Trophoblast cell (in vitro differentiated cells and primary cell): ENCODE data around the gene MED23.

ENCODE experiments used
- DNase-seq, 2 donors: peaks; one replicate each; pipeline ENCODE4 v3.0.0-alpha.2; 2016
- H2AFZ ChIP-seq: 2 replicates; pipeline ENCODE4 v1.6.1; 2013; ENCODE audit warnings: low read length, moderate library complexity, mild to moderate bottlenecking; ENCODE audit not compliant: insufficient read depth, poor library complexity
- H2AK5ac ChIP-seq: 2 replicates; pipeline ENCODE4 v1.6.1; 2013; ENCODE audit warnings: mild to moderate bottlenecking, low read length
- H2BK120ac ChIP-seq: 2 replicates; pipeline ENCODE4 v1.6.1; 2013; ENCODE audit warnings: low read length, mild to moderate bottlenecking, moderate library complexity; ENCODE audit not compliant: insufficient read depth, poor library complexity
- H2BK12ac ChIP-seq: 2 replicates; pipeline ENCODE4 v1.6.1; 2013; ENCODE audit warnings: mild to moderate bottlenecking, low read length, moderate library complexity
- H2BK5ac ChIP-seq: 2 replicates; pipeline ENCODE4 v1.6.1; 2013; ENCODE audit warnings: low read length, low read depth, moderate library complexity, mild to moderate bottlenecking; ENCODE audit not compliant: poor library complexity
- H3K14ac ChIP-seq: 2 replicates; pipeline ENCODE4 v1.6.1; 2013; ENCODE audit warnings: mild to moderate bottlenecking, low read length
- H3K18ac ChIP-seq: 2 replicates; pipeline ENCODE4 v1.6.1; 2013; ENCODE audit warnings: mild to moderate bottlenecking, low read length
- H3K23ac ChIP-seq: 2 replicates; pipeline ENCODE4 v1.6.1; 2013; ENCODE audit warnings: low read length
- H3K27ac ChIP-seq: 2 replicates; pipeline ENCODE4 v1.5.1; 2013; ENCODE audit warnings: low read depth, mild to moderate bottlenecking, inconsistent platforms, low read length, moderate library complexity
- H3K27me3 ChIP-seq: 2 replicates; pipeline ENCODE4 v1.6.1; 2013; ENCODE audit warnings: inconsistent platforms, mild to moderate bottlenecking, low read length, moderate library complexity; ENCODE audit not compliant: insufficient read depth
- H3K36me3 ChIP-seq, 2 experiments: 1 replicate in 1 of 2; 2 replicates in 1 of 2; pipeline ENCODE4 v1.6.1; 2013; ENCODE audit warnings: low read length in 2 of 2, mild to moderate bottlenecking in 2 of 2, moderate library complexity in 1 of 2; ENCODE audit not compliant: insufficient read depth in 2 of 2, control insufficient read depth in 1 of 2
- H3K4ac ChIP-seq: 2 replicates; pipeline ENCODE4 v1.6.1; 2013; ENCODE audit warnings: low read depth, mild to moderate bottlenecking, low read length, moderate library complexity
- H3K4me1 ChIP-seq, 2 experiments: 1 replicate in 1 of 2; 2 replicates in 1 of 2; pipeline ENCODE4 v1.6.1; 2013; ENCODE audit warnings: low read length in 2 of 2, mild to moderate bottlenecking in 2 of 2, moderate library complexity in 1 of 2; ENCODE audit not compliant: insufficient read depth in 2 of 2, control insufficient read depth in 1 of 2
- H3K4me2 ChIP-seq: 2 replicates; pipeline ENCODE4 v1.6.1; 2013; ENCODE audit warnings: inconsistent platforms, mild to moderate bottlenecking, low read length, moderate library complexity
- H3K4me3 ChIP-seq: 2 replicates; pipeline ENCODE4 v1.5.1; 2013; ENCODE audit warnings: mild to moderate bottlenecking, low read depth, low read length, inconsistent platforms
- H3K79me1 ChIP-seq: one replicate; pipeline ENCODE4 v1.6.1; 2013; ENCODE audit warnings: low read length
- H3K79me2 ChIP-seq: 2 replicates; pipeline ENCODE4 v1.6.1; 2013; ENCODE audit warnings: low read length, mild to moderate bottlenecking; ENCODE audit not compliant: control insufficient read depth, insufficient read depth, poor library complexity
- H3K9ac ChIP-seq: 2 replicates; pipeline ENCODE4 v1.6.1; 2013; ENCODE audit warnings: mild to moderate bottlenecking, low read length
- H3K9me3 ChIP-seq: 2 replicates; pipeline ENCODE4 v1.6.1; 2013; ENCODE audit warnings: low read depth, mild to moderate bottlenecking, control low read depth, inconsistent platforms, low read length; ENCODE audit not compliant: insufficient read depth
- H4K12ac ChIP-seq: 2 replicates; pipeline ENCODE4 v1.6.1; 2013; ENCODE audit warnings: low read depth, mild to moderate bottlenecking, low read length, moderate library complexity
- H4K8ac ChIP-seq: 2 replicates; pipeline ENCODE4 v1.6.1; 2013; ENCODE audit warnings: low read depth, mild to moderate bottlenecking, low read length, moderate library complexity
- H4K91ac ChIP-seq: one replicate; pipeline ENCODE4 v1.6.1; 2013; ENCODE audit warnings: low read depth, mild to moderate bottlenecking, low read length, moderate library complexity
- WGBS: extraction: QIAGEN DNeasy Blood & Tissue Kit; methylation state at CpG from one replicate; pipeline ENCODE4 v1.1.7; 2013; ENCODE audit warnings: missing lambda C conversion rate; ENCODE audit not compliant: insufficient read length, insufficient coverage; ENCODE audit errors: extremely low coverage; 5-methylcytosine and 5-hydroxymethylcytosine counted together

MED23 gene

DNA sequence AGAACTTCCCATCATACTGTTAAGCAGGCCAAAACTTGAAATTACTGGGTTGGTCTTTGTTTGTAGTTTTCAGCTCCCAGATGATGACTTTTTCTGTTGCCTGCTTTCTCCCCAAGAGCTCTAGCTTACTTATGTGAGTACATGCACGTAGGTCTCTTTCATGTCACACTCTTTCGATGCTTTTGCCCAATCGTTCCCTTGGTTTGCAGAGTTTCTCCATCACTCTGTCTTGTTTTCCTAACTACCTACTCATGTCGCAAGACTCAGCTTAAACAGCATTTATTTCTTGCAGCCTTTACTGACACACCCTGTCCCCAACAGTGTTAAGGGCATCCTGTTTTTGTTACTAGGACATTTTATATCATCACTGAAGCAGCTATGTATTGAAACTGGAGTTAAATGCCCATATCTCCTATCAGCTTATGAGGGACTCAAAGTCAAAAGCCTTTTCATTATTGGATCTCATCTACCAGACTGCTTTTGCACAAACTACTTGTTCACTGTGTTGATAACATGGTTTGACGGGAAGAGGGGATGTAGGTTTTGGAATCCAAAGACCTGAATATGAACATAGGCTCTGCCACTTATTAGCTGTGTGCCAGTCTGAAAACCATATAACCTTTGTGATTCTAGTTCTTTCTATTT lies 52.1 kb downstream of the MED23 start:
- Histone ChIP-seq H3K79me1 (no peaks in the 10 kb centered on the region), H3K14ac (no peak overlapping the region), H4K91ac (no peak overlapping the region), H3K4me2 (no peak overlapping the region), H3K79me2 (no peaks in the 10 kb centered on the region), H3K36me3 (peaks cover 0 to 2% of the 10 kb centered on the region in 2 experiments), H2AK5ac (no peak overlapping the region), H2BK120ac (no peak overlapping the region), H2AFZ (no peak overlapping the region), H4K12ac (no peak overlapping the region), H3K18ac (no peak overlapping the region), H3K27ac (no peak overlapping the region), H3K9me3 (no peaks in the 10 kb centered on the region), H2BK5ac (no peak overlapping the region), H3K4me3 (no peak overlapping the region), H3K23ac (no peak overlapping the region), H2BK12ac (no peak overlapping the region), H3K4me1 (no peaks in the 10 kb centered on the region), H4K8ac (no peak overlapping the region), H3K4ac (no peak overlapping the region), H3K9ac (no peak overlapping the region), H3K27me3 (no peaks in the 10 kb centered on the region)
- DNase-seq, result no peak
- WGBS, result no CpG with 5 or more reads among the region's 5 CpGs

- Histone ChIP-seq H2BK120ac (no peak overlapping the region), H3K4ac (no peak overlapping the region), H3K14ac (no peak overlapping the region), H2AK5ac (no peak overlapping the region), H3K23ac (no peak overlapping the region), H3K27ac (no peak overlapping the region), H4K8ac (no peak overlapping the region), H3K4me1 (no peaks in the 10 kb centered on the region), H3K79me1 (no peaks in the 10 kb centered on the region), H3K36me3 (peaks cover 0 to 2% of the 10 kb centered on the region in 2 experiments), H4K91ac (no peak overlapping the region), H2AFZ (no peak overlapping the region), H2BK12ac (no peak overlapping the region), H3K18ac (no peak overlapping the region), H4K12ac (no peak overlapping the region), H3K79me2 (no peaks in the 10 kb centered on the region), H3K4me3 (no peak overlapping the region), H3K9me3 (no peaks in the 10 kb centered on the region), H3K27me3 (no peaks in the 10 kb centered on the region), H2BK5ac (no peak overlapping the region), H3K4me2 (no peak overlapping the region), H3K9ac (no peak overlapping the region)
- DNase-seq, result no peak
- WGBS, result no CpG with 5 or more reads among the region's 4 CpGs
Observed at GRCh38 chr6:131574686-131575085, 53.4 kb downstream of the MED23 start.

DNA sequence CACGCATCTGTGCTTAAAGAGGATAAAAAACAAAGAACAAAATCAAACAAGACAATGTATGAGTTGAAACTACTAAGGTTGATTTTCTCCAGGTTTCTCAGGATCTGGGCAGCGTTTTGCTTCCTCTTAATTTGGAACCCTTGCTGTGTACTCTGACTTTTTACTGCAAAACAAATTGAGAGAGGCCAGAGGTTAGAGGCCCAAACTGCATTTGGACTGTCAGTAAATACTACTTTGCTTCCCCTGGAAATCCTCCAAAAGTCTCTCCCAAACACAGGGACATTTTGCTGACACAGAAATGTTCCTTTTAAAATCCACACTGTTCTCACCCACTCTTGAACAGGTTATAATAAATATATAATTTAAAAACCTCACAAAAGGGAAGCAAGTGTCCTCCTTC lies 53.9 kb downstream of the MED23 start:
- no peak overlapping the region for H2BK120ac ChIP-seq
- peaks cover 0 to 2% of the 10 kb centered on the region in 2 experiments for H3K36me3 ChIP-seq
- no peak overlapping the region for H3K23ac ChIP-seq
- H3K4me3 ChIP-seq, result no peak overlapping the region
- no peaks in the 10 kb centered on the region for H3K79me1 ChIP-seq
- no peak overlapping the region for H2BK5ac ChIP-seq
- no peak overlapping the region for H2AFZ ChIP-seq
- H3K14ac ChIP-seq, result no peak overlapping the region
- no peaks in the 10 kb centered on the region for H3K27me3 ChIP-seq
- no peak overlapping the region for H4K91ac ChIP-seq
- no peak overlapping the region for H4K12ac ChIP-seq
- no peak overlapping the region for H3K4ac ChIP-seq
- H2AK5ac ChIP-seq, result no peak overlapping the region
- no peak overlapping the region for H4K8ac ChIP-seq
- H3K4me2 ChIP-seq, result no peak overlapping the region
- no peaks in the 10 kb centered on the region for H3K79me2 ChIP-seq
- H3K27ac ChIP-seq, result no peak overlapping the region
- H2BK12ac ChIP-seq, result no peak overlapping the region
- H3K9ac ChIP-seq, result no peak overlapping the region
- H3K4me1 ChIP-seq, result no peaks in the 10 kb centered on the region
- no peak for DNase-seq
- no CpG with 5 or more reads among the region's 2 CpGs for WGBS
- no peak overlapping the region for H3K18ac ChIP-seq
- H3K9me3 ChIP-seq, result no peaks in the 10 kb centered on the region

GRCh38 chr6:131572686-131573415 lies 55.2 kb downstream of the MED23 start, which contains the start of gene ARG1:
Gene ARG1, plus strand, starts transcription at chr6:131573226. Its CDS starts 57 bp downstream, at chr6:131573283.
- Histone ChIP-seq H2BK12ac (no peak within 1 kb of the TSS), H3K4me1 (no peaks in the 10 kb centered on the region), H3K4me3 (no peak within 1 kb of the TSS), H3K27ac (no peak within 1 kb of the TSS), H3K79me2 (no peaks in the 10 kb centered on the region), H3K4me2 (no peak within 1 kb of the TSS), H3K79me1 (no peaks in the 10 kb centered on the region), H4K91ac (no peak within 1 kb of the TSS), H2AFZ (no peak within 1 kb of the TSS), H2BK5ac (no peak within 1 kb of the TSS), H3K9me3 (no peaks in the 10 kb centered on the region), H3K23ac (no peak within 1 kb of the TSS), H4K12ac (no peak within 1 kb of the TSS), H2AK5ac (no peak within 1 kb of the TSS), H3K14ac (no peak within 1 kb of the TSS), H3K9ac (no peak within 1 kb of the TSS), H3K18ac (no peak within 1 kb of the TSS), H3K36me3 (no peaks in the 10 kb centered on the region), H4K8ac (no peak within 1 kb of the TSS), H3K4ac (no peak within 1 kb of the TSS), H2BK120ac (no peak within 1 kb of the TSS), H3K27me3 (no peaks in the 10 kb centered on the region)
- WGBS, result no CpG with 5 or more reads among the region's 6 CpGs
- no peak for DNase-seq
